Bronchial epithelial cell (primary cell): ENCODE results near the gene SGCE. TPM values are rescaled to one million over a fixed set of nuclear protein-coding genes. Genes with fewer than 3 reads are reported as not detected.
A peak's percentile ranks its signal among the peaks of the same experiment; 100 is the strongest.
"Not testable (repeated sequence)": the region's sequence is repeated elsewhere in the genome, so short reads cannot be mapped to it uniquely, and the experiment has no call there.

Source experiments
- DNase-seq: peaks from one replicate; pipeline ENCODE4 v3.0.0-alpha.2; 2010; ENCODE audit warnings: low read depth
- FAIRE-seq: peaks from 2 replicates; lab custom pipeline; 2011; peaks lifted over from hg19 to GRCh38; lab: Jason Lieb, UNC
- H3K27me3 ChIP-seq: 2 replicates; pipeline ENCODE4 v1.5.1; 2011; ENCODE audit warnings: low read length; ENCODE audit not compliant: control insufficient read depth, insufficient read depth
- H3K36me3 ChIP-seq: 2 replicates; pipeline ENCODE4 v1.5.1; 2011; ENCODE audit warnings: low read length; ENCODE audit not compliant: control insufficient read depth, insufficient read depth
- H3K4me3 ChIP-seq: 2 replicates; pipeline ENCODE4 v1.5.1; 2011; ENCODE audit warnings: mild to moderate bottlenecking, low read depth, low read length, control low read depth
- CTCF ChIP-seq: IDR thresholded peaks from 2 replicates; pipeline ENCODE4 v1.5.1; 2011; ENCODE audit warnings: mild to moderate bottlenecking, moderate library complexity, low read length, control low read depth, inconsistent platforms; ENCODE audit not compliant: insufficient read depth, severe bottlenecking
- total RNA-seq: library from RNA; depleted of rRNA; stranded (reverse); fragments of >200 nt; gene quantifications from 2 replicates; pipeline ENCODE4 v1.2.1, GENCODE V29; 2014

Gene SGCE
- 20.0 and 23.0 TPM in 2 replicates for total RNA-seq

- no peaks in the 10 kb centered on the region for H3K36me3 ChIP-seq
- TF ChIP-seq CTCF, result peak; percentile 59
- DNase-seq, result peak; percentile 34
- no peak for FAIRE-seq
- peak within 1 kb of the TSS; percentile 64 for H3K4me3 ChIP-seq
- no peaks in the 10 kb centered on the region for H3K27me3 ChIP-seq
Measured at GRCh38 chr7:94655848-94656657, at the start of gene SGCE. SGCE (minus strand) TSS chr7:94656133; CDS start chr7:94656098, 35 bp downstream.

GRCh38 chr7:94705155-94706021 lies 49.5 kb upstream of the SGCE start:
- H3K27me3 ChIP-seq, FAIRE-seq, H3K4me3 ChIP-seq, H3K36me3 ChIP-seq, DNase-seq: not testable (repeated sequence)

GRCh38 chr7:94701555-94701973 lies 45.6 kb upstream of the SGCE start:
- H3K27me3 ChIP-seq, result no peaks in the 10 kb centered on the region
- H3K4me3 ChIP-seq, result no peak overlapping the region
- H3K36me3 ChIP-seq, result no peaks in the 10 kb centered on the region
- TF ChIP-seq CTCF, result no peak
- FAIRE-seq, result no peak
- DNase-seq, result peak; percentile 35

GRCh38 chr7:94700926-94701554 lies 45.1 kb upstream of the SGCE start:
- no peak for TF ChIP-seq CTCF

GRCh38 chr7:94698275-94698674 lies 42.3 kb upstream of the SGCE start:
- no peak overlapping the region for H3K4me3 ChIP-seq
- H3K27me3 ChIP-seq, result no peaks in the 10 kb centered on the region
- H3K36me3 ChIP-seq, result no peaks in the 10 kb centered on the region
- DNase-seq (peak; percentile 74), FAIRE-seq (no peak)
- no peak for TF ChIP-seq CTCF

More at GRCh38 chr7:94700926-94701554, 45.1 kb upstream of the SGCE start:
- Histone ChIP-seq H3K36me3 (no peaks in the 10 kb centered on the region), H3K4me3 (no peak overlapping the region), H3K27me3 (no peaks in the 10 kb centered on the region)
- DNase-seq, result no peak
- no peak for FAIRE-seq
